ENCODE measurements around the gene PADI2.

The PADI2 gene

GRCh38 chr1:17137441-17137840 is 18.2 kb upstream of the PADI2 start:
- no peak for DNase-seq

GRCh38 chr1:17136936-17137335 is 17.7 kb upstream of the PADI2 start:
- DNase-seq, result no peak

GRCh38 chr1:17136145-17136544 is 16.9 kb upstream of the PADI2 start:
- DNase-seq, result no peak

- DNase-seq, result no peak
These were observed 16.3 kb upstream of the PADI2 start for GRCh38 chr1:17135530-17135929.

GRCh38 chr1:17134724-17135123 is 15.5 kb upstream of the PADI2 start:
- no peak for DNase-seq

GRCh38 chr1:17134034-17134433 is 14.8 kb upstream of the PADI2 start:
- no peak for DNase-seq

- DNase-seq, result no peak
These were observed 10.9 kb upstream of the PADI2 start for GRCh38 chr1:17130138-17130635.

GRCh38 chr1:17128361-17128760 is 9.1 kb upstream of the PADI2 start:
- no peak for DNase-seq

GRCh38 chr1:17125756-17126237 is 6.5 kb upstream of the PADI2 start:
- DNase-seq, result peak; percentile 74

- DNase-seq, result no peak
These were observed 4.2 kb upstream of the PADI2 start for GRCh38 chr1:17123196-17124045.

GRCh38 chr1:17122521-17123164 is 3.4 kb upstream of the PADI2 start:
- DNase-seq, result no peak

GRCh38 chr1:17121881-17122280 is 2.6 kb upstream of the PADI2 start:
- DNase-seq, result no peak

- no peak for DNase-seq
These were observed 1.9 kb upstream of the PADI2 start for GRCh38 chr1:17120962-17121837.

- no peak for DNase-seq
These were observed 1.2 kb upstream of the PADI2 start for GRCh38 chr1:17120481-17120877.

- DNase-seq, result no peak
These were observed 676 bp upstream of the PADI2 start for GRCh38 chr1:17119773-17120480.

- DNase-seq, result no peak
These were observed 560 bp downstream of the PADI2 start for GRCh38 chr1:17118706-17119075.

GRCh38 chr1:17118268-17118667 is 983 bp downstream of the PADI2 start:
- no peak for DNase-seq

- no peak for DNase-seq
These were observed 1.6 kb downstream of the PADI2 start for GRCh38 chr1:17117451-17118265.

- DNase-seq, result no peak
These were observed 2.6 kb downstream of the PADI2 start for GRCh38 chr1:17116643-17117042.

GRCh38 chr1:17113963-17114362 is 5.3 kb downstream of the PADI2 start:
- no peak for DNase-seq

- no peak for DNase-seq
These were observed 6.6 kb downstream of the PADI2 start for GRCh38 chr1:17112496-17113236.
